AG10803 (cell line): Measurements from ENCODE around the gene NUAK1.

Experiments
- DNase-seq: peaks from one replicate; pipeline ENCODE4 v3.0.0; 2010; ENCODE audit warnings: low read depth
- H3K4me3 ChIP-seq: 2 replicates; pipeline ENCODE4 v1.5.1; 2011; ENCODE audit warnings: mild to moderate bottlenecking, low read length, control low read depth
- TF ChIP-seq, protein P1 (sequence below): conservative IDR thresholded peaks from 2 replicates; pipeline ENCODE4 v1.5.1; 2011; ENCODE audit warnings: mild to moderate bottlenecking, low read length, control low read depth, inconsistent platforms

NUAK1 gene

GRCh38 chr12:106109168-106109910 lies 29.4 kb downstream of the NUAK1 start:
- DNase-seq: no peak
- TF ChIP-seq, protein P1, sequence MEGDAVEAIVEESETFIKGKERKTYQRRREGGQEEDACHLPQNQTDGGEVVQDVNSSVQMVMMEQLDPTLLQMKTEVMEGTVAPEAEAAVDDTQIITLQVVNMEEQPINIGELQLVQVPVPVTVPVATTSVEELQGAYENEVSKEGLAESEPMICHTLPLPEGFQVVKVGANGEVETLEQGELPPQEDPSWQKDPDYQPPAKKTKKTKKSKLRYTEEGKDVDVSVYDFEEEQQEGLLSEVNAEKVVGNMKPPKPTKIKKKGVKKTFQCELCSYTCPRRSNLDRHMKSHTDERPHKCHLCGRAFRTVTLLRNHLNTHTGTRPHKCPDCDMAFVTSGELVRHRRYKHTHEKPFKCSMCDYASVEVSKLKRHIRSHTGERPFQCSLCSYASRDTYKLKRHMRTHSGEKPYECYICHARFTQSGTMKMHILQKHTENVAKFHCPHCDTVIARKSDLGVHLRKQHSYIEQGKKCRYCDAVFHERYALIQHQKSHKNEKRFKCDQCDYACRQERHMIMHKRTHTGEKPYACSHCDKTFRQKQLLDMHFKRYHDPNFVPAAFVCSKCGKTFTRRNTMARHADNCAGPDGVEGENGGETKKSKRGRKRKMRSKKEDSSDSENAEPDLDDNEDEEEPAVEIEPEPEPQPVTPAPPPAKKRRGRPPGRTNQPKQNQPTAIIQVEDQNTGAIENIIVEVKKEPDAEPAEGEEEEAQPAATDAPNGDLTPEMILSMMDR: no peak

GRCh38 chr12:106108185-106108835 lies 30.4 kb downstream of the NUAK1 start:
- TF ChIP-seq, protein P1: peak; percentile 38
- DNase-seq: peak; percentile 68
- no peak overlapping the region for H3K4me3 ChIP-seq

More at GRCh38 chr12:106109168-106109910, 29.4 kb downstream of the NUAK1 start:
- H3K4me3 ChIP-seq: no peak overlapping the region

DNA sequence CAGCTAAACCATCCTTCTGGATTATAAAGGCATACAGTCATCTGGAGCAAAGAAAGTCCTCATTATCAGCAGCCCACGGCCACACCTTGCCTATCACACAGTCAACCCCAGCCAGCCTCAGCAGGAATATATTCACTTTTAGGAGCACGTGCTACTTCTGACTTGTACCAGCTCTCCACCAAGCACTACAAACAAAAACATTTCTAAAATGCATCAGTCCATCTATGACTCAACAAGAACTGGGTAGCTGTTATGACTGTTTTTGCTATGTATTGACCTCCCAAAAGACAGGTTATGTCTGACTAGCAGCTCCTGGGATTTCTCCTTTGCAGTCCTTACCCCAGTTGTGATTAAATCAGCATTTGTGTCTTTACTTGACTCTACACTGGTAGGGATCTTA lies 31.2 kb downstream of the NUAK1 start:
- TF ChIP-seq, protein P1: no peak
- no peak overlapping the region for H3K4me3 ChIP-seq
- peak; percentile 46 for DNase-seq

DNA sequence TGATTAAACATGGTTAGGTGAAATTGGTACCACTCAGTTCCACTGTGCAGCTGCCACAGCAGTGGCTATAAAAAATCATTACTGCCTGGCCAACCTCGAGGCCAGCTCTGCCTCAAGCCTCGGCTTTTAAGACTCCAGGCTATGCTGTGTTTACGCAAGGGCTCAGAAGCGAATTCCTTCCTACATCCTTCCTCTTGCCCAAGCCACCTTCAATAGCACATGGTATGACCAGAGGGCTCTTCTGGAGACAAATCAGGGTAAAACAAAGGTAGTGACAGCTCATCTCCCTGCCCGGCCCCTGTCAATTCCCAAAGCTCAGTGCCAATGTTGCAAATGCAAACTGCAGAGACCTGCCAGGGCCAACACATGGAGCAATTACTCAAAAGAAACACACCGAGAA lies 31.9 kb downstream of the NUAK1 start:
- no peak overlapping the region for H3K4me3 ChIP-seq
- TF ChIP-seq, protein P1: no peak
- DNase-seq: peak; percentile 87

DNA sequence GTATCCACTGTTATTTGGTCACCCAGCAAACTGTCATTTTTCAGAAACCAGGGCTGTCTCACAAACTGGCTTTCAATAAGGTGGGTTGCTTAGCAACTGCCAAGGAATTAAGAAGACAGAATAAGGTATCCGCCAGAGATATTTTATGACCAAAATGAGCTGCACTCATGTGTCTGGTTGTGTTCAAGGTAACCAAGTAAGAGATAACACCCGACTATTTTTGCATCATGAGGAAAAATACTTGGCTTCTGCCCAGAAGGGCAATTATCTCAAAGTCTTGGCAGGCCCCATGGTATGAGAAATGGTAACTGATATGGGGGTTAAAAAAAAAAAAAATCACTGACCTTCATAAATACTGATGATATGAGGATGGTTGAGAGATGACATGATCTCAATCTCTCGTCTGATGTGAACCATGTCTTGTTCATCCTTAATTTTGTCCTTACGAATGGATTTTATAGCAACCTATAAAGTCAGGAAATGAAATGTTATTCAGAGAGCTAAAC lies 32.6 kb downstream of the NUAK1 start:
- no peak for DNase-seq
- H3K4me3 ChIP-seq: no peak overlapping the region
- TF ChIP-seq, protein P1: no peak

GRCh38 chr12:106101803-106102202 lies 37.0 kb downstream of the NUAK1 start:
- DNase-seq: no peak
- H3K4me3 ChIP-seq: no peak overlapping the region
- TF ChIP-seq, protein P1: no peak
